SK-N-SH (cell line): ENCODE measurements around the gene GPR173.

Experiments
- CTCF ChIP-seq: fragments of 200-600 bp; sonication (generic); IDR thresholded peaks from 2 replicates; pipeline ENCODE4 v1.6.1; 2017; ENCODE audit warnings: antibody characterized with exemption, mild to moderate bottlenecking, moderate library complexity
- FOXM1 ChIP-seq: IDR thresholded peaks from 2 replicates; pipeline ENCODE4 v1.4.0; 2012; ENCODE audit warnings: low read depth, mild to moderate bottlenecking
- GABPA ChIP-seq: IDR thresholded peaks from 2 replicates; pipeline ENCODE4 v1.4.0; 2012; ENCODE audit warnings: low read depth, mild to moderate bottlenecking
- POLR2AphosphoS5 ChIP-seq: IDR thresholded peaks from 2 replicates; pipeline ENCODE4 v1.6.1; 2012; ENCODE audit warnings: low read depth, low read length
- RXRA ChIP-seq: IDR thresholded peaks from 2 replicates; pipeline ENCODE4 v1.4.0; 2012; ENCODE audit warnings: low read depth, mild to moderate bottlenecking, borderline replicate concordance
- TCF12 ChIP-seq: IDR thresholded peaks from 2 replicates; pipeline ENCODE4 v1.4.0; 2012
- USF1 ChIP-seq: IDR thresholded peaks from 2 replicates; pipeline ENCODE4 v1.4.0; 2012; ENCODE audit warnings: low read depth, borderline replicate concordance
- YY1 ChIP-seq: IDR thresholded peaks from 2 replicates; pipeline ENCODE4 v1.4.0; 2012; ENCODE audit warnings: low read depth, mild to moderate bottlenecking
- TF ChIP-seq, protein P1 (sequence below): IDR thresholded peaks from 2 replicates; pipeline ENCODE4 v1.6.1; 2012; ENCODE audit warnings: mild to moderate bottlenecking, low read depth, low read length, moderate library complexity

DNA sequence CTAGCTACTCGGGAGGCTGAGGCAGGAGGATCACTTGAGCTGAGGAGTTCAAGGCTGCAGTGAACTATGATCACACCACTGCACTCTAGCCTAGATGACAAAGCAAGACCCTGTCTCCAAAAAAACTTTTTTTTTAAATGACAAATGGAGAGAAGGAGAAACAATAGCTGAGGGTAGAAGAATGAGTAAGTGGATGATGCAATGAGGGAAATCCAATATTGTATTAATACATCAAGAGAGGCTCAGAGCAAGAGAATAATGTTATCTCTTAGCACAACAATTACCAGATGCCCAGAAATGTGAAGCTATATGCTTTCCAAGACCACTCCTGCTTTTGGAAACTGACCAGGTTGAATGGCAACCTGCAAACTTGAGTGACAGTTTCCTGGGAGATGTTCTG is 19.9 kb upstream of the GPR173 start:
- TF ChIP-seq, protein P1, sequence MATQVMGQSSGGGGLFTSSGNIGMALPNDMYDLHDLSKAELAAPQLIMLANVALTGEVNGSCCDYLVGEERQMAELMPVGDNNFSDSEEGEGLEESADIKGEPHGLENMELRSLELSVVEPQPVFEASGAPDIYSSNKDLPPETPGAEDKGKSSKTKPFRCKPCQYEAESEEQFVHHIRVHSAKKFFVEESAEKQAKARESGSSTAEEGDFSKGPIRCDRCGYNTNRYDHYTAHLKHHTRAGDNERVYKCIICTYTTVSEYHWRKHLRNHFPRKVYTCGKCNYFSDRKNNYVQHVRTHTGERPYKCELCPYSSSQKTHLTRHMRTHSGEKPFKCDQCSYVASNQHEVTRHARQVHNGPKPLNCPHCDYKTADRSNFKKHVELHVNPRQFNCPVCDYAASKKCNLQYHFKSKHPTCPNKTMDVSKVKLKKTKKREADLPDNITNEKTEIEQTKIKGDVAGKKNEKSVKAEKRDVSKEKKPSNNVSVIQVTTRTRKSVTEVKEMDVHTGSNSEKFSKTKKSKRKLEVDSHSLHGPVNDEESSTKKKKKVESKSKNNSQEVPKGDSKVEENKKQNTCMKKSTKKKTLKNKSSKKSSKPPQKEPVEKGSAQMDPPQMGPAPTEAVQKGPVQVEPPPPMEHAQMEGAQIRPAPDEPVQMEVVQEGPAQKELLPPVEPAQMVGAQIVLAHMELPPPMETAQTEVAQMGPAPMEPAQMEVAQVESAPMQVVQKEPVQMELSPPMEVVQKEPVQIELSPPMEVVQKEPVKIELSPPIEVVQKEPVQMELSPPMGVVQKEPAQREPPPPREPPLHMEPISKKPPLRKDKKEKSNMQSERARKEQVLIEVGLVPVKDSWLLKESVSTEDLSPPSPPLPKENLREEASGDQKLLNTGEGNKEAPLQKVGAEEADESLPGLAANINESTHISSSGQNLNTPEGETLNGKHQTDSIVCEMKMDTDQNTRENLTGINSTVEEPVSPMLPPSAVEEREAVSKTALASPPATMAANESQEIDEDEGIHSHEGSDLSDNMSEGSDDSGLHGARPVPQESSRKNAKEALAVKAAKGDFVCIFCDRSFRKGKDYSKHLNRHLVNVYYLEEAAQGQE = no peak
- no peak for TF ChIP-seq CTCF
- TF ChIP-seq YY1 = no peak
- TF ChIP-seq POLR2AphosphoS5 = no peak
- TF ChIP-seq USF1 = no peak
- TF ChIP-seq RXRA = no peak
- TF ChIP-seq FOXM1 = no peak
- TF ChIP-seq GABPA = no peak
- TF ChIP-seq TCF12 = no peak
